ENCODE results near the gene POLA2.
"Not testable (repeated sequence)": the region's sequence is repeated elsewhere in the genome, so short reads cannot be mapped to it uniquely, and the experiment has no call there.

- TF ChIP-seq CTCF (conservative IDR thresholded peaks at IDR 0.05 in 1 of 2, IDR thresholded peaks at IDR 0.05 in 1 of 2; ENCODE audit: extremely low read depth in 1 of 2, insufficient read depth in 1 of 2, low read depth in 1 of 2, low read length in 2 of 2); EZH2 (IDR thresholded peaks at IDR 0.05; ENCODE audit: borderline replicate concordance, low read length): not testable (repeated sequence)
Observed at GRCh38 chr11:65264747-65265146, 3.0 kb downstream of the POLA2 start.

Data from mammary epithelial cell (primary cell).